HG03565 (cell line): ENCODE data around the gene CHRNA4.

Experiments
- ATAC-seq: cut with Tn5 transposase; IDR thresholded peaks from one replicate; pipeline ENCODE4 v1.9.1; 2021; ENCODE audit warnings: mild to moderate bottlenecking, moderate library complexity; ENCODE audit not compliant: unreplicated experiment

CHRNA4 gene

DNA sequence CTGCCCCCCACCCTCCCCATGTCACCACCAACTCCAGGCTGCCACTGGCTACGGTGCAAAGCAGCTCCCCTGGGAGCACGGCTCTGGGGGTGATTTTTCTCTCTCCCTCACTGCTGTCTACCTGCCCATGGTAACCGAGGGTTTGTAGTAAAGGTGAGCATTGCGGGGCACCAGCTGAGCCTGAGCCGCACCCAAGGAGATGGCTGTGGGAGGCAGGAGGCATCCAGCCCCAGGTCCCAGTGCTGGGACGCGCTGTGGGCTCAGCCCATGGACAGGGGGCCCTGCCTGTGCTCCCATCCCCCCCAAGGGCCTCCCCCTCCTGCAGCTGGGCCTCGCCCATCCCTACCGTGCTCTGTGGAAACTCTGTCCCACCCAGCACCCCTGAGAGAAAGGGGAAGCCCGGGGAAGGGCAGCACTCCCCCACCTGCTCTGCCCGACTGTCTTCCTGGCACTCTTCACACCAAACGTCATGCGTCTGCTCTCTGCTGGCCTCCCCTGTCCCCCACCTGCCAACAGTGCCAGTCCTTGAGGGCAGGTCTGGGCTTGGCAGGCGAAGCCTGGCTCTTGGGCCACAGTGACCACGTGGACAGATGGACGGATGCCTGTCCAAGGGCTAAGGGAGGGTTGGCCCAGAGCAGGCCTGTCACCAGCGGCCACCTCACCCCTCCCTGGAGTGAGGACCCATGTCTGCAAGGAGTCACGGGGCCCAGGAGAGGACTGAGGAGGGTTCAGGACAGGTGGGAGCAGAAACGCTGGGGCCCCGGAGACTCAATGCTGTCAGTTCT, 3.8 kb upstream of the CHRNA4 start:
- no peak for ATAC-seq

- ATAC-seq, result no peak
Observed at GRCh38 chr20:63363981-63364561, 2.9 kb upstream of the CHRNA4 start.

DNA sequence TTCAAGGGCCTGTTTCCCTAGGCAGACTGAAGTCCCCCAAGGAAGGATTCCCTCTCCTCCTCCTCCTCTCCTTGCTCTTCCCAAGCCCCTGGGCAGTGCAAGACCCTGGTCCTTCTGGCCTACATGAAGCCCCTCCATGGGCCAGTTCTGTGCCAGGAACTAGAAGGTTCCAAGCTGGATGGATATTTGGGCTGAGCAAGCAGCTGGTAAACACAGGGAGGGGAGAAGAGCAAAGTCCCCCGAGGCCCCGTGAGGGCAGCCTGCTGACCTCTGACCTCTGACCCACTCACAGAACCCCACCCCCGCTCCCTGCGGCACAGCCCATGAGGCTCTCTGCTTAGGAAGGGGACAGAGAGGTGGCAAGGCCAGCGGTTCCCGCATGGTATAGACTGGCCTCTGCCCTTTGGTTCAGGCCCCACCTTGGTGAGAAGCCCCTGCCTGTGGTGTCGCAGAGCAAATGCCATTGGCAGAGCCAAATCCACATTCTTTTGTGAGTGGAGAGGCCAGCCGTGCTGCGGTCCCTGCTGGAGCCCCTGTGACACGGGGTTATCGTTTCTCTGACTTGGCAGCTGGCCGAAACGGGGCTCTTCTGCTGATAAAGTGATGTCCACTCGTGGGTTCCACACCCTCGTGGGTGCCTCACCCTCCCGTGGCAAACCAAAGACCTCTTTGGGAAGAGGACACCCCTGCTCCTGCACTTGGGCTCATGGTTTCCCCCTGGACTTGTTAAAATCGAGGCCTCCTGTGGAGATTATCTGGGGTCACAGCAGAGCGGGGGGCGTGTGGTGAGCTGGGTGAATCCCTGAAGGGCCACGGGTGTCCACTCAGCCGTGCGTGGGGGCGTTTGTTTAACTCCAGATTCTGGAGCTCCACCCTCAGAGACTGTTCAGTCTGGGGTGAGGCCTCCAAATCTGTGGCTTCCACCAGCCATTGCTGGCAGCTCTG, 2.1 kb upstream of the CHRNA4 start:
- ATAC-seq, result no peak

GRCh38 chr20:63362436-63363009, 1.4 kb upstream of the CHRNA4 start:
- no peak for ATAC-seq

DNA sequence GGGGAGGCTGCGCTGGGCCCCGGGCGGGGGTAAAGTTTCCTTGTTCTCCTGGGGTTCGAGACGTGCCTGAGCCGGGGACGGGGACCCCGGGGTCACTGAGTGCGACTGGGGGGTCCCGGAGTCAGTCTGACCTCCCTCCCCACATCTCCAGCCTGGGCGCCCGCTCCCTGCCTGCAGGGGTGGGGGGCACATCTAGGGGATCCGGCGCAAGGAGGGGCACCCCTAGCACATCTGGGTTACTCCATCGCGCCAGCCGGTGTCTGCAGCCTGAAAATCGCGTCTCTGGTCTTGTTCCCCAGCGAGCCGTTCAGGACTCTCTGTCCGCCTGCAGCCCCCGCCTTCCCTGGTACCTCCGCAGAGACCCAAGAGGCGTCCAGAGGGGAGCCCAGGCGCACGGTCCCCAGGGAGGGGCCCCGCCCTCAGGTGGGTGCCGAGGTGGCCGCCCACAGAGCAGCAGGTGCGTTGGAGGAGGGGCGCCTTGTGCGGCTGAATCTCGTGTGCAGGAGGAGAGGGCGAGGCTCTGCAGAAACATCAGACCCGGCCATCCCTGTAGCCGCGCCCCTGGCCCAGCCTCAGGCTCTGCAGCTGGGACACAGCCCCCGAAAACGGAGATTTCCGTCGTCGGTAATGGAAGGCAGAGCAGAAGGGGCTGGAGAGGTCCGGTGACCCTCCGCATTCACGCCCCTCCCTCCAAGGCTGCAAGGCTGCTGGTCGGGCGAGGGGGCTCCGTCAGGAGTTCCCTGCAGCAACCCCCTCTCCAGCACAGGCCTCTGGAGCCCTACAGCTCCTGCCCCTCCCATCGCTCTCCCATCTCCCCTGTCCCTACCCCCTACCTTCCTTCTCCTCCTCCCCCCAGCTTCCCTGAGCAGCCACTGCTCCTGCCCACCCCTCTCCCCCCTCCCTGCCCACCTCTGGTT, 628 bp upstream of the CHRNA4 start:
- no peak for ATAC-seq

DNA sequence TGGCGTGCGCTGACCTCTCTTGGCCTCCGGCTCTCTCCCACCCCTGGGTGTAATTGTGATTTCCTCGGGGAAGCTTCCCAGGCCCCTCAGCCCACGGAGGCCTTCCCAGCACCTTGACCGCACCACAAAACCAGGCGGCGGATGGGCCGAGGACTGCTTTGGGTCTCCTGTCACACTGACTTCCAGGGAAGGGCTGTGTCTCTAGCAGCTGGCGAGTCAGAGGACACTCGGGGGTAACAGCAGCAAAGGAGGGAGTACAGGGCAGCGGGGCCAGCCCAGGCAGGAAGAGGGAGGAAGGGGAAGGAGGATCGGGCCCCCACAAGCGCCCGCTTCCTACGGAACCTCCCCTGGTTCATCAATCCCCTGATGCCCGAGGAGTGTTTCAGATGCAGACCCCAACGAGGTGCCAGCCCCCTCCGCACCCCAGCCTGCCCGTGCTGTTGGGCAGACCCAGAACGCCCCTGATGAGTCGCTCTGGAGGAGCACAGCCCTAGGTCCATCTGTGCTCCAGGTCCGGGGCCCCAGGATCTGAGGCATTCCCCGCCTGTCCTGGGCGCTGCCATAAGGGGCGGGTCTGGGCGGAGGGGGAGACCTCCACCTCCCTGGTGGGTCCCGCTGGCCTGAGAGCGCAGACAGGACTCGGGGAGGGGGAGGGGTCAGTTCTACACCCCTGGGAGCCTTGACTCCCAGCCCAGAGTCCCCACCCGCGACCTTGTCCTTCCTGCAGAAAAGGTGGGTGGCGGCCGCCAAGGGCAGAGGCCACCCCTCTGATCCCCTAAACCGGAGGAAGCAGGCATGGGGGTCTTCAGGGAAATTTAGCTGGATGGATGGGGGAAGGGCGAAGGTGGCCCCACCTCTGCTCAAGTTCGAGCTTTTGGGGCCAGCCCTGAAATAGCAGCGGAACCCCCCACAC, 956 bp downstream of the CHRNA4 start:
- no peak for ATAC-seq

DNA sequence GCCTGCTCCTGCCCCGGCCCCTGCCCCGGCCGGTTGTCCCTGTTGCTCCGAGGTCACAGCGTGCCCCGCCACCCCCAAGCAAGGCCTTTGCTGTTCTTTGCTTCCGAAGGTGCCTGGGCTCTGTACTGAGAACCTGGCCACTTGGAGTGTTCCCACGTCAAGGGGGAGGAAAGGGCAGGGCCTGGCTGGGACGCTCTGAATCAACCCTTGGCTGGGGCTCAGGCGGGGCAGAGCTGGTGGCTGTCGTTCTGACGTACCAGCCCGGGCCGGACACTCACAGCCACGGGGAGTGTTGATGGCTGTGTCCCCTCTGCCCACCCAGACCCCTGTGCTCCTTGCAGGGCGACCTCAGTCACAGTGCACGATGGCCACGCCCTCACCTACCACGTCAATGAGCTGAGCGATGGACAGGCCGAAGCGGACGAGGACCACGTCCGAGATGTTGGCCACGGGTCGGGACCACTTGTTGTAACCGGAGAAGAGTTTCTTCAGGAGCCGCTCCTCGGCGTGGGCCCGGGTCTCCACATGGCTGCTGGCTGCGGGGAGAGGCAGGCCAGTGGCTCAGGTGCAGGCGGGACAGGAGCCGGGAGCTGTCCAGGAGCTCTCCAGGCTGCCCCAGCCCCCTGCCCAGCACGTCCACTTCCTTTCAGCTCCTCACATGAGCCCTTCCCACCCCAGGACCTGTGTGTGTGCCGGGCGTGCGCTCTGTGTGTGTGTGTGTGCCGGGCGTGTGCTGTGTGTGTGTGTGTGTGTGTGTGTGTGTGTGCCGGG, 1.8 kb downstream of the CHRNA4 start:
- no peak for ATAC-seq

DNA sequence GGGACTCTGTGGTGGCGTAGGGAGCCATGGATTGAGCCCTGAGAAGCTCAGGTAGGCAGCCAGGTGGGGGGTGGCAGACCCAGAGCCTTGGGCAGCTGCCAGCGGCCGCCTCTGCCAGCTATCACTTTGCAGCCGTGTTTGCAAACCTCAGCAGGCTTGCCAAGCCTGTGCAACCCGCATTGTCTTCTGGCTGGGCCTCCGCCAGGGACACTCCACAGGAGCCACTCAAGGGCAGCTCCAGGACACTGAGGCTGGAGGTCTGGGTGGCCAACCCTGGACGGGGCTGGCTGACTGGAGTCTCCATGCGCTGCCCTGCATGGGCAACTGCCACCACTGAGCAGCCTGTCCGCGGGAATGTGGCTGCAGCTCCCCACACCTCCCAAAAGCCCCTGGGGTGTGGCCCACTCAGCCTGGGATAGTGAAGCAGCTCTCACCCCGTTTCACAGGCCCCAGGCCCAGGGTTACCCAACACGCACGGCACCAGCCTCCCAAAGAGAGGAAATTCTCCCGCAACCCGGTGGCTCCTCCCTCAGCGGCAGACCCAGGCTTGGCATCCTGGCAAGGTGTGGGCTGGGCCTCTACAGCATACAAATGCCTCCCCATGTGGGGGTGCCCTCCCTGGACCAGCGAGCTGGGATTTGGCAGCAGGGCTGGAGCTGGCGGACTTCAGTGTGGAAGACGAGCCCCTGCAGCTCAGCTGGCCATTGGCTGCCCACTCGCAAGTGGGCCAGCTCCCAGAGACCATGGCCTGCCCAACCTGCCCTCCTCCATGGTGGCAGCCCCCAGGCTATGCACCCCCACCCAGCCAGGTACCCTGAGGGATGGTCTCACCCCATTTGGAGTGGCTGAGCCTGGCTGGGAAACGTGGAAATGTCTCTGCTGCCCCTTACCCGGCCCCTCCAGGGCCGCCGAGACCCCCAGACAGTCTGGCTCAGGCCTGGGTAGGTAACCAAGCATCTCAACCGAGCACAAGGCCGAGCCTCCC, 2.9 kb downstream of the CHRNA4 start:
- no peak for ATAC-seq

GRCh38 chr20:63356931-63357879, 3.9 kb downstream of the CHRNA4 start:
- ATAC-seq, result no peak

DNA sequence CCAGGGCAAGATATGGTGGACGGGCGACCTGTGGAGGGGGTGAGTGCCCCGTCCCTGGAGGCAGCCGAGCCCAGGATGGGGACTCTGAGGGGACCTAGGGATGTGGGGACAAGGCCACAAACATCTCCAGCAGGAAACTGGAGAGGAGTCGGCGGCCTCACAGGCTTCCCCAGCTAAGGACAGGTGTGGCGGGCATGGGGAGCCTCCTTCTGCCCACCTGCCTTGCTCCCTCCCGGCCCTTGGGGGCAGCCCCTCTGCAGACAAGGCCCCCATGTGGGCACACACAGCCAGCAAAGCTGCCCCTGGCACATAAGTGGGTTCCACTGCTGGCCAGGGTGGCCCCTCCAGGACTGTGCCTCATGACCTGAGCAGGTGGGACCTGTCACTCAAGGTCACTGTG, 4.6 kb downstream of the CHRNA4 start:
- ATAC-seq, result no peak

- no peak for ATAC-seq
Observed at GRCh38 chr20:63355781-63356295, 5.3 kb downstream of the CHRNA4 start.

DNA sequence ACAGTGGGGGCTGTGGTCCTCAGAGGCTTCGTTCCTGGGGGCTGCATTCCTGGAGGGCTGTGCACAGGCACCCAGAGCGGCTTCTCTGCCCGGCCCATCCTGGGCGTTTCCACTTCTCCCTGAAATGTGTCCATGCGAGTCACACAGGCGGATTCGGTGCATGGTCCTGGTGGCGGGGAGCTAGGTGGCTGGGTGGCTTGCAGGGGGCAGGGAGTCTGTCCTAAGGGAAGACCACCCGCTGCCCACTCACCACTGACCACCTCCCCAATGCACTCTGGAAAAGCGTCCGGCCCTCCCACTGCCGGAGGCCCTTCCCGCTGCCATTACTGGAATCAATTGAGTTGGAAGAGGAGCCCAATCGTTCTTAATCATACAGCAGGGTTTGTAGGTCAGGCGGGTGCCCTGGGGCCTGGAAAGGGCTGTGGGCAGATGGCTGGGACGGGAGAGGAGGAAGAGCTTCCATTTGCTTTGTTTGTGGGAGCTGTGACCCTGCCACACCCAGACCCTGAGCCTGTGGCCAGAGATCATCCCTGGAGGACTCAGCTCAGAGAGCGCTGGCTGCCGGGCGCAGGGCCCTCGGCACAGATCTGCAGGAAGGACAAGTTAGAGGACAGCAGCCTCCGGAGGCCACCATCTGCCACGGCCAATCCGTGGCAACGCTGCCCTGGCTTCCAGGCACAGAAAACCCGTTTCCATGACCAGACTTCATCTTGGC, 6.4 kb downstream of the CHRNA4 start:
- no peak for ATAC-seq

- no peak for ATAC-seq
Observed at GRCh38 chr20:63352811-63353221, 8.3 kb downstream of the CHRNA4 start.

GRCh38 chr20:63351811-63352591, 9.1 kb downstream of the CHRNA4 start:
- ATAC-seq, result no peak

- ATAC-seq, result no peak
Observed at GRCh38 chr20:63351326-63351700, 9.8 kb downstream of the CHRNA4 start.
